Measurements from ENCODE around the gene TDRD1. TPM values are rescaled to one million over a fixed set of nuclear protein-coding genes. Genes with fewer than 3 reads are reported as not detected.

The TDRD1 gene
- total and polyA plus RNA-seq, 10 of the 15 experiments (the other 5 are each of a cell fraction or from before 2014, with no cell fraction given), result 0.03 to 0.04 TPM; not detected in 8

- no peak overlapping the region for H3K4me3 ChIP-seq
- FAIRE-seq (no peak), ATAC-seq (no peak), DNase-seq (ENCODE audit: low read depth, low spot score) (no peak)
- ChIA-PET RAD21 (ENCODE audit: unreplicated experiment) (no interaction called here), POLR2A (no interaction called here), SMC1A (ENCODE audit: uncharacterized antibody, unreplicated experiment) (interaction anchor here (0.7 kb wide), 1 partner anchor 15 kb away, joined by 3 read pairs; no protein-coding TSS in a partner anchor), CTCF (no interaction called here)
- peaks cover 9 to 14% of the 10 kb centered on the region in 2 experiments for H3K27me3 ChIP-seq (replicated peaks in 1 of 2; ENCODE audit: control insufficient read depth in 2 of 2, insufficient read depth in 2 of 2, low read length in 1 of 2)
- intact Hi-C loops (cut with micrococcal nuclease; ENCODE audit: unreplicated experiment) (no loop called here), in situ Hi-C loops (cut with MboI) (no loop called here)
- no peaks in the 10 kb centered on the region for H3K4me1 ChIP-seq (ENCODE audit: control insufficient read depth, insufficient read depth, low read length)
- no peak overlapping the region for H3K9ac ChIP-seq (ENCODE audit: control insufficient read depth, insufficient read depth, low read length)
- no peak for TF ChIP-seq GATAD2B (conservative IDR thresholded peaks at IDR 0.05; ENCODE audit: low read depth)
- TF ChIP-seq, protein P1, sequence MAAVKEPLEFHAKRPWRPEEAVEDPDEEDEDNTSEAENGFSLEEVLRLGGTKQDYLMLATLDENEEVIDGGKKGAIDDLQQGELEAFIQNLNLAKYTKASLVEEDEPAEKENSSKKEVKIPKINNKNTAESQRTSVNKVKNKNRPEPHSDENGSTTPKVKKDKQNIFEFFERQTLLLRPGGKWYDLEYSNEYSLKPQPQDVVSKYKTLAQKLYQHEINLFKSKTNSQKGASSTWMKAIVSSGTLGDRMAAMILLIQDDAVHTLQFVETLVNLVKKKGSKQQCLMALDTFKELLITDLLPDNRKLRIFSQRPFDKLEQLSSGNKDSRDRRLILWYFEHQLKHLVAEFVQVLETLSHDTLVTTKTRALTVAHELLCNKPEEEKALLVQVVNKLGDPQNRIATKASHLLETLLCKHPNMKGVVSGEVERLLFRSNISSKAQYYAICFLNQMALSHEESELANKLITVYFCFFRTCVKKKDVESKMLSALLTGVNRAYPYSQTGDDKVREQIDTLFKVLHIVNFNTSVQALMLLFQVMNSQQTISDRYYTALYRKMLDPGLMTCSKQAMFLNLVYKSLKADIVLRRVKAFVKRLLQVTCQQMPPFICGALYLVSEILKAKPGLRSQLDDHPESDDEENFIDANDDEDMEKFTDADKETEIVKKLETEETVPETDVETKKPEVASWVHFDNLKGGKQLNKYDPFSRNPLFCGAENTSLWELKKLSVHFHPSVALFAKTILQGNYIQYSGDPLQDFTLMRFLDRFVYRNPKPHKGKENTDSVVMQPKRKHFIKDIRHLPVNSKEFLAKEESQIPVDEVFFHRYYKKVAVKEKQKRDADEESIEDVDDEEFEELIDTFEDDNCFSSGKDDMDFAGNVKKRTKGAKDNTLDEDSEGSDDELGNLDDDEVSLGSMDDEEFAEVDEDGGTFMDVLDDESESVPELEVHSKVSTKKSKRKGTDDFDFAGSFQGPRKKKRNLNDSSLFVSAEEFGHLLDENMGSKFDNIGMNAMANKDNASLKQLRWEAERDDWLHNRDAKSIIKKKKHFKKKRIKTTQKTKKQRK (IDR thresholded peaks at IDR 0.05; ENCODE audit: low read depth, low read length), result no peak
- no peak for TF ChIP-seq NRF1 (conservative IDR thresholded peaks at IDR 0.05; ENCODE audit: low read depth, low read length)
- TF ChIP-seq SMAD5 (IDR thresholded peaks at IDR 0.05; ENCODE audit: low read depth), result no peak
- TF ChIP-seq BACH1 (IDR thresholded peaks at IDR 0.05; ENCODE audit: borderline replicate concordance), result no peak
- TF ChIP-seq, protein P2, sequence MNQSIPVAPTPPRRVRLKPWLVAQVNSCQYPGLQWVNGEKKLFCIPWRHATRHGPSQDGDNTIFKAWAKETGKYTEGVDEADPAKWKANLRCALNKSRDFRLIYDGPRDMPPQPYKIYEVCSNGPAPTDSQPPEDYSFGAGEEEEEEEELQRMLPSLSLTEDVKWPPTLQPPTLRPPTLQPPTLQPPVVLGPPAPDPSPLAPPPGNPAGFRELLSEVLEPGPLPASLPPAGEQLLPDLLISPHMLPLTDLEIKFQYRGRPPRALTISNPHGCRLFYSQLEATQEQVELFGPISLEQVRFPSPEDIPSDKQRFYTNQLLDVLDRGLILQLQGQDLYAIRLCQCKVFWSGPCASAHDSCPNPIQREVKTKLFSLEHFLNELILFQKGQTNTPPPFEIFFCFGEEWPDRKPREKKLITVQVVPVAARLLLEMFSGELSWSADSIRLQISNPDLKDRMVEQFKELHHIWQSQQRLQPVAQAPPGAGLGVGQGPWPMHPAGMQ (IDR thresholded peaks at IDR 0.05; ENCODE audit: borderline replicate concordance), result no peak
- no peak for TF ChIP-seq IRF4 (IDR thresholded peaks at IDR 0.05; ENCODE audit: low read depth, low read length)
- no peak for TF ChIP-seq BRCA1 (IDR thresholded peaks at IDR 0.05; ENCODE audit: low read depth, low read length)
- TF ChIP-seq SIN3A (IDR thresholded peaks at IDR 0.05; ENCODE audit: low read depth, low read length), result no peak
- no peak for TF ChIP-seq RBBP5 (conservative IDR thresholded peaks at IDR 0.05)
- no peak for TF ChIP-seq RFX5 (IDR thresholded peaks at IDR 0.05; ENCODE audit: low read depth, low read length)
- no peak for TF ChIP-seq CREM (IDR thresholded peaks at IDR 0.05; ENCODE audit: low read depth)
- no peak for TF ChIP-seq MEF2A (IDR thresholded peaks at IDR 0.05; ENCODE audit: insufficient read depth, low read depth, low read length)
- TF ChIP-seq, protein P3, sequence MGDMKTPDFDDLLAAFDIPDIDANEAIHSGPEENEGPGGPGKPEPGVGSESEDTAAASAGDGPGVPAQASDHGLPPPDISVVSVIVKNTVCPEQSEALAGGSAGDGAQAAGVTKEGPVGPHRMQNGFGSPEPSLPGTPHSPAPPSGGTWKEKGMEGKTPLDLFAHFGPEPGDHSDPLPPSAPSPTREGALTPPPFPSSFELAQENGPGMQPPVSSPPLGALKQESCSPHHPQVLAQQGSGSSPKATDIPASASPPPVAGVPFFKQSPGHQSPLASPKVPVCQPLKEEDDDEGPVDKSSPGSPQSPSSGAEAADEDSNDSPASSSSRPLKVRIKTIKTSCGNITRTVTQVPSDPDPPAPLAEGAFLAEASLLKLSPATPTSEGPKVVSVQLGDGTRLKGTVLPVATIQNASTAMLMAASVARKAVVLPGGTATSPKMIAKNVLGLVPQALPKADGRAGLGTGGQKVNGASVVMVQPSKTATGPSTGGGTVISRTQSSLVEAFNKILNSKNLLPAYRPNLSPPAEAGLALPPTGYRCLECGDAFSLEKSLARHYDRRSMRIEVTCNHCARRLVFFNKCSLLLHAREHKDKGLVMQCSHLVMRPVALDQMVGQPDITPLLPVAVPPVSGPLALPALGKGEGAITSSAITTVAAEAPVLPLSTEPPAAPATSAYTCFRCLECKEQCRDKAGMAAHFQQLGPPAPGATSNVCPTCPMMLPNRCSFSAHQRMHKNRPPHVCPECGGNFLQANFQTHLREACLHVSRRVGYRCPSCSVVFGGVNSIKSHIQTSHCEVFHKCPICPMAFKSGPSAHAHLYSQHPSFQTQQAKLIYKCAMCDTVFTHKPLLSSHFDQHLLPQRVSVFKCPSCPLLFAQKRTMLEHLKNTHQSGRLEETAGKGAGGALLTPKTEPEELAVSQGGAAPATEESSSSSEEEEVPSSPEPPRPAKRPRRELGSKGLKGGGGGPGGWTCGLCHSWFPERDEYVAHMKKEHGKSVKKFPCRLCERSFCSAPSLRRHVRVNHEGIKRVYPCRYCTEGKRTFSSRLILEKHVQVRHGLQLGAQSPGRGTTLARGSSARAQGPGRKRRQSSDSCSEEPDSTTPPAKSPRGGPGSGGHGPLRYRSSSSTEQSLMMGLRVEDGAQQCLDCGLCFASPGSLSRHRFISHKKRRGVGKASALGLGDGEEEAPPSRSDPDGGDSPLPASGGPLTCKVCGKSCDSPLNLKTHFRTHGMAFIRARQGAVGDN (IDR thresholded peaks at IDR 0.05), result no peak
- TF ChIP-seq SMAD1 (IDR thresholded peaks at IDR 0.05; ENCODE audit: low read depth, partially characterized antibody), result no peak
- TF ChIP-seq POLR2AphosphoS2 (IDR thresholded peaks at IDR 0.05; ENCODE audit: low read depth, low read length), result no peak
- no peaks in the 10 kb centered on the region for H3K36me3 ChIP-seq (ENCODE audit: control insufficient read depth in 2 of 2, insufficient read depth in 2 of 2, low read length in 1 of 2)
- H3K4me2 ChIP-seq (ENCODE audit: control insufficient read depth, insufficient read depth), result no peak overlapping the region
- no peak overlapping the region for H2AFZ ChIP-seq (ENCODE audit: control insufficient read depth, low read depth, low read length)
- H3K79me2 ChIP-seq (ENCODE audit: control insufficient read depth, insufficient read depth, low read length), result no peaks in the 10 kb centered on the region
- WGBS (ENCODE audit: insufficient coverage, insufficient replicate concordance, low lambda C conversion rate, missing lambda C conversion rate), result 69% methylated on average over 11 of the region's 11 CpGs
- BruUV-seq (replicated peaks), result no TSS peak
- no peaks in the 10 kb centered on the region for H3K9me3 ChIP-seq (replicated peaks; ENCODE audit: control insufficient read depth, insufficient read depth, low read length)
- no peak overlapping the region for H3K27ac ChIP-seq (ENCODE audit: control insufficient read depth, insufficient read depth)
- no peaks in the 10 kb centered on the region for H4K20me1 ChIP-seq (ENCODE audit: control insufficient read depth, insufficient read depth)
Measured at GRCh38 chr10:114239994-114240345, 60.8 kb downstream of the TDRD1 start.
